Colonic mucosa (tissue), 4 donors: ENCODE data around the gene TOP3B. TPM values are rescaled to one million over a fixed set of nuclear protein-coding genes. Genes with fewer than 3 reads are reported as not detected.

ENCODE experiments used
- DNase-seq: peaks from one replicate; pipeline ENCODE4 v3.0.0-alpha.2; 2020
- H3K27ac ChIP-seq: fragments of 200-600 bp; one replicate; pipeline ENCODE4 v1.8.0; 2021
- H3K27me3 ChIP-seq: fragments of 200-600 bp; one replicate; pipeline ENCODE4 v1.8.0; 2021
- H3K36me3 ChIP-seq: fragments of 200-600 bp; one replicate; pipeline ENCODE4 v1.8.0; 2021
- H3K4me1 ChIP-seq: fragments of 200-600 bp; one replicate; pipeline ENCODE4 v1.8.0; 2021; ENCODE audit warnings: mild to moderate bottlenecking
- H3K4me3 ChIP-seq: fragments of 200-600 bp; one replicate; pipeline ENCODE4 v1.8.0; 2021
- H3K9ac ChIP-seq, 2 donors: one replicate each; pipeline ENCODE4 v1.7.0; 2013; ENCODE audit warnings: control low read depth in 2 of 2, low read depth in 2 of 2, low read length in 2 of 2
- H3K9me3 ChIP-seq: fragments of 200-600 bp; one replicate; pipeline ENCODE4 v1.8.0; 2021
- intact Hi-C: fragments of 100-400 bp; cut with DNase I; formaldehyde crosslinking; loops from one replicate; pipeline ENCODE4 v1.14.1; 2022
- total RNA-seq, 2 donors: library from RNA; stranded (reverse); fragmentation: NEBNext Ultra II Directional in 1 of 2; extraction: Animal tissue kit (Norgen Biotek cat#: 25700) in 1 of 2; gene quantifications; one replicate each; pipeline ENCODE4 v1.2.1, GENCODE V29; 2021
- TF ChIP-seq, protein P1 (sequence below): fragments of 200-600 bp; IDR thresholded peaks from one replicate; pipeline ENCODE4 v1.8.0; 2022; ENCODE audit warnings: antibody characterized with exemption, mild to moderate bottlenecking
- donor health status: healthy.
- donor health status: DM: no; HTN: no; CAD: no.
- donor health status: DM: no; HTN: no; CAD: no.

The TOP3B gene
- total RNA-seq, 2 donors from 2014 or later: 20.1 to 37.4 TPM

DNA sequence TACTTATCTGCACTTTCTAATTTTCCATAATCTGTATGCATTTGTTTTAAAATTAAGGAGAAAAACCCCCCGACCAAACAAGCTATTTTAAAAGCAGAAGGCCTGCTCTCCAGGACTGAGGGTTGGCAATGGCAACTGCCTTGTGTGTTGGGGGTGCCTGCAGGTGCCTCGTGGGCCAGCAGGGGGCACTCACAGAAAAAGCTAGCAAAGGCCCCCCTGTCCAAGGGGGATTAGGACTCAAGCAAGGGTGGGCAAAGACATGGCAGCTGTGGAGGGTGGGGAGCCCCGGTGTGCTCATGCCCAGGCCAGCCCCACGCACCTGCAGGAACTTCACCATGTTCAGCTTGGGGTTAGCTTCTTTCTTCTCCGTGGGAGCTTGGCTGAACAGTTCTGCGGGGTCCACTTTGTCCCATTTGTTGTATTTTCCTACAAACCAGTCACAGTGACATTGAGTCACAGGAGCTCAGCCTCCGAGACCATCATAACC, 10.3 kb downstream of the TOP3B start:
- DNase-seq: peak; percentile 45
- TF ChIP-seq, protein P1, sequence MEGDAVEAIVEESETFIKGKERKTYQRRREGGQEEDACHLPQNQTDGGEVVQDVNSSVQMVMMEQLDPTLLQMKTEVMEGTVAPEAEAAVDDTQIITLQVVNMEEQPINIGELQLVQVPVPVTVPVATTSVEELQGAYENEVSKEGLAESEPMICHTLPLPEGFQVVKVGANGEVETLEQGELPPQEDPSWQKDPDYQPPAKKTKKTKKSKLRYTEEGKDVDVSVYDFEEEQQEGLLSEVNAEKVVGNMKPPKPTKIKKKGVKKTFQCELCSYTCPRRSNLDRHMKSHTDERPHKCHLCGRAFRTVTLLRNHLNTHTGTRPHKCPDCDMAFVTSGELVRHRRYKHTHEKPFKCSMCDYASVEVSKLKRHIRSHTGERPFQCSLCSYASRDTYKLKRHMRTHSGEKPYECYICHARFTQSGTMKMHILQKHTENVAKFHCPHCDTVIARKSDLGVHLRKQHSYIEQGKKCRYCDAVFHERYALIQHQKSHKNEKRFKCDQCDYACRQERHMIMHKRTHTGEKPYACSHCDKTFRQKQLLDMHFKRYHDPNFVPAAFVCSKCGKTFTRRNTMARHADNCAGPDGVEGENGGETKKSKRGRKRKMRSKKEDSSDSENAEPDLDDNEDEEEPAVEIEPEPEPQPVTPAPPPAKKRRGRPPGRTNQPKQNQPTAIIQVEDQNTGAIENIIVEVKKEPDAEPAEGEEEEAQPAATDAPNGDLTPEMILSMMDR: peak; percentile 86
- Histone ChIP-seq H3K4me1 (no peaks in the 10 kb centered on the region), H3K27me3 (no peaks in the 10 kb centered on the region), H3K4me3 (no peak overlapping the region), H3K9me3 (no peaks in the 10 kb centered on the region), H3K27ac (no peak overlapping the region), H3K9ac (no peak overlapping the region), H3K36me3 (peaks cover 15% of the 10 kb centered on the region)
- intact Hi-C loops: no loop called here

DNA sequence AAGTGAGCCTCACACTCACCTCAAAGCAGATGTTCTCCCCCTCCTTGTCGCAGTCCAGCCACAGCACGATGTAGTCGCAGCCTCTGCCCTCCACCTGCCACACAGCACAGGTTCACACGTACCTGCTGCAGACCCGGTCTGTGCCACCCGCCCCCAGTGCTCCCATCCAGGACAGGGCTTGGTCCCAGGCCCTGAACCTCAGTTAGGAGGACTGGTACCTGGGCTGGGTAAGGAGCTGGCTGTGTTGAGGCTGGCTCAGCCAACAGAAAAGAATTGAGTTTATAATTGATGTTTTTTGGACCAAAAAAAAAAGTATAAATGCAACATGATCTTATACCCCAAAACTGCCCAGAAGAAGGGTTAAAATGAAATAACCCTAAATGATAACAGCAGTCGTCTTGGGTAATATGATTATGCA, 10.7 kb downstream of the TOP3B start:
- intact Hi-C loops: no loop called here
- no peak overlapping the region for H3K9ac ChIP-seq
- TF ChIP-seq, protein P1: no peak
- H3K36me3 ChIP-seq: peaks cover 15% of the 10 kb centered on the region
- no peaks in the 10 kb centered on the region for H3K27me3 ChIP-seq
- no peaks in the 10 kb centered on the region for H3K9me3 ChIP-seq
- no peak overlapping the region for H3K27ac ChIP-seq
- no peak overlapping the region for H3K4me3 ChIP-seq
- H3K4me1 ChIP-seq: no peaks in the 10 kb centered on the region
- DNase-seq: no peak

DNA sequence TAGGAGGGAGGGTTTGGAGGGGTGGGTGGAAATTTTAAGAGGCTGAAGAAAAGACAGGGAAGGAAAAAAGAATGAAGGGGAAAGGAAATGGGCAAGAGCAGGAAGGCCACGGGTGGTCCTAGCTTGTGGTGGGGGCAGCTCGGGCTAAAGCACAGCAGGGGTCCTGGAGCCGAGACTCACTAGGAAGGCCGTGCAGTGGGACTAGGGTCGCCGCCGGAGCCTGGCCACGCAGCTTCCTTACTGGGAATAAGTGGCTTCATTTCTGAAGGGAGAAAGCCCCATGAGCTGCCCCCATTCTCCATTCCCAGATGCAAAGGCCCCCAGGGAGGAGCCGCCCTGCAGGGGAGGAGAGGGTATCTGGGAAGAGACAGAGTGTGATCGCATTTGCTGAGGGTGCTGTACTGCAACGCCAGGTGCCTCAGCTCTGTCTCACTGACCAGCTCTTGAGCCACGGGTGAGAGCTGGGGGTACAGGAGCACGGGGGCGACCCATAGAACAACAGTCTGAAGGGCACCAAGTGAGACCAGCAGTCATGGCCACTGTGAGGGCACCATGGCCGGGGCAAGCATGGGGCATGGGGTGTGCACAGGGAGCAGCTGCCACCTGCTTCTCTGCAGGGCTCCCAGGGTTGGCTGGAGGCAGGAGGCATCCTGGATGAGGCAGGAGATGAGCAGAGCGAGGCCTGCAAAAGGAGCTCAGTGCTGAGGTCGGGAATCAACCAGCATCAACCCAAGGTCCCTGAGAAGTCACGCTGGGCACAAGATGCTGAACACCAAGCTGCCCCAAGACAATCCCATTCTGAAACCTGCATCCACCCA, 11.6 kb downstream of the TOP3B start:
- H3K27me3 ChIP-seq: no peaks in the 10 kb centered on the region
- no peak for DNase-seq
- no peak overlapping the region for H3K9ac ChIP-seq
- intact Hi-C loops: no loop called here
- H3K36me3 ChIP-seq: peaks cover 15% of the 10 kb centered on the region
- no peaks in the 10 kb centered on the region for H3K4me1 ChIP-seq
- no peak overlapping the region for H3K27ac ChIP-seq
- H3K9me3 ChIP-seq: no peaks in the 10 kb centered on the region
- TF ChIP-seq, protein P1: no peak
- no peak overlapping the region for H3K4me3 ChIP-seq

DNA sequence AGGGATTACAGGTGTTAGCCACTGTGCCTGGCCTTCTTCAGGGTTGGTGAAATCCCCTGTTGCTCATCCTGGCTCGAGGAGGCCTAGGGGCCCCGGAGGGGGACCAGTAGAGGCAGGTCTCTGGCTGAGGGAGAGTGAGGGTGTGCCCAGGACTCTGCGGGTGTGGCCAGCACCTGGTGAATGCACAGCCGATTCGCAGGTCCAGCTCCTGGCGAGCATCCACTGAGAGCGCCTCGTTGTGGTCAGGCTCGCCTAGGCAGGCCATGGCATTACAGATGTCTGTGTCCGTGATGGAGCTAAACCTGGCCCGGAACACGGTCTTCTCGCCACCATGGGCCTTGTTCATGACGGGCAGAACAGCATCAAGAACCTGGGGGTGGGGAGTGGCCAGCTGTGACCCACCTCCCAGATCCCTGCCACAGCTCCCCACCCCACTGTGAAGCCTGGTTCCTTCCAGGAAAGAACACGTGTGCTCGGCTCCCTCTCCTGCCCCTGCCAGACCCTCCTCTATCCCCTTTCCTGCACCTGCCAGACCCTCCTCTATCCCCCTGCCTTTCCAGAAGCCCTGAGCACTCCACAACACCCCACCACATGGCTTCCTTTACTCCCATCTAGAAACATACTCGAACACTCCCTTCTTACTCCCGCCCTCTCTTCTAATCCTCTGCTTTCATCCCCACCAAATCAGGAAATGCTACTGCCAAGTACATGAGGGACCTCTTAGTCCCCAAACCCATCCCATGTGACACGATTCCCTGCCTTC, 12.4 kb downstream of the TOP3B start:
- Histone ChIP-seq H3K27me3 (no peaks in the 10 kb centered on the region), H3K4me3 (no peak overlapping the region), H3K36me3 (peaks cover 15% of the 10 kb centered on the region), H3K27ac (no peak overlapping the region), H3K4me1 (no peaks in the 10 kb centered on the region), H3K9me3 (no peaks in the 10 kb centered on the region), H3K9ac (no peak overlapping the region)
- intact Hi-C loops: no loop called here
- no peak for DNase-seq
- TF ChIP-seq, protein P1: no peak

DNA sequence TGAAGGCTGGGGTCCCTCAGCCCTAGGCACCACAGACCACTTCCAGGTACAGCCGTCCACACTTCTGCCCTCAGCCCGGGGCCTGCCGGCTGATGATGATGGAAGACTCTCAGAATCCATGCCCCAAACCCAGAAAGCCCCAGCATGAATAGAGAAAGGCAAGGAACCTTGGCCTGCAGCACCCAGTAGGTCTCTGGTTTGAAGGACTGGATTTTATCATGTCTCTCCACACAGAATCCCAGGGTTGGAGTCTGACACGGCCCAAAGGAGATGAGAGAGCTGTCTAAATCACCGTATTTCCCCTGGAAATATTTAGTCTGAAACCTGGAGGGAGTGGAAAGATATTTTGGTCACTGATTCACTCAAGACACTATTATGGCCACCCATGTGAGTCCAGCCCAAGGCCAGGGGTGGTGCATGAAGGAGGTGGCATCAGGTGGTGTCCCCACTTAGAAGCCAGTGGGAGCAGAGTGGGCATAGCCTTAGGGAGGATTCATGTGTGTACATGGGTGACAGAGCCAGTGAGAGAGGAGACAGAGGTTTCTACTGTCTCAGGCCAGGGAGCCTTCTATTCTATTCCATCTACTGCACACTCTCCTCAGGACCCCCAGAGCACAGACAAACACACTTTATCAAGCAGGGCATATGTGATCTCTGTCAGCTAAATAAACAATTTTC, 14.0 kb downstream of the TOP3B start:
- no peak overlapping the region for H3K27ac ChIP-seq
- no peaks in the 10 kb centered on the region for H3K27me3 ChIP-seq
- TF ChIP-seq, protein P1: no peak

More for the DNA sequence above, 14.0 kb downstream of the TOP3B start:
- H3K4me3 ChIP-seq: no peak overlapping the region
- no peaks in the 10 kb centered on the region for H3K9me3 ChIP-seq
- intact Hi-C loops: no loop called here
- no peak for DNase-seq
- H3K36me3 ChIP-seq: peaks cover 21% of the 10 kb centered on the region
- no peaks in the 10 kb centered on the region for H3K4me1 ChIP-seq
- no peak overlapping the region for H3K9ac ChIP-seq
